ENCODE results near the gene GM2A.
"Not testable (repeated sequence)": the region's sequence is repeated elsewhere in the genome, so short reads cannot be mapped to it uniquely, and the experiment has no call there.

The GM2A gene

DNA sequence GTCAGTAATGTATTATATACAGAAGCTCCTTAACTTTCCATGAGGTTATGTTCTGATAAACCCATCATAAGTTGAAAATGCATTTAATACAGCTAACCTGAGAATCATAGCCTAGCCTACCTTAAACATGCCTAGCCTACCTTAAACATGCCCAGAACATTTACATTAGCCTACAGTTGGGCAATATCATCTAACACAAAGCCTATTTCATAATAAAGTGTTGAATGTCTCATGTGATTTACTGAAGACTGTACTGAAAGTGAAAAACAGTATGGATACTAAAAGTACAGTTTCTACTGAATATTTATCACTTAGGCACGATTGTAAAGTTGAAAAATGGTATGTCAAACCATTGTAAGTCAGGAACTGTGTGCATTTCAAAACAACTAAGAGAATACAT is 1.6 kb downstream of the GM2A start:
- TF ChIP-seq, protein P1, sequence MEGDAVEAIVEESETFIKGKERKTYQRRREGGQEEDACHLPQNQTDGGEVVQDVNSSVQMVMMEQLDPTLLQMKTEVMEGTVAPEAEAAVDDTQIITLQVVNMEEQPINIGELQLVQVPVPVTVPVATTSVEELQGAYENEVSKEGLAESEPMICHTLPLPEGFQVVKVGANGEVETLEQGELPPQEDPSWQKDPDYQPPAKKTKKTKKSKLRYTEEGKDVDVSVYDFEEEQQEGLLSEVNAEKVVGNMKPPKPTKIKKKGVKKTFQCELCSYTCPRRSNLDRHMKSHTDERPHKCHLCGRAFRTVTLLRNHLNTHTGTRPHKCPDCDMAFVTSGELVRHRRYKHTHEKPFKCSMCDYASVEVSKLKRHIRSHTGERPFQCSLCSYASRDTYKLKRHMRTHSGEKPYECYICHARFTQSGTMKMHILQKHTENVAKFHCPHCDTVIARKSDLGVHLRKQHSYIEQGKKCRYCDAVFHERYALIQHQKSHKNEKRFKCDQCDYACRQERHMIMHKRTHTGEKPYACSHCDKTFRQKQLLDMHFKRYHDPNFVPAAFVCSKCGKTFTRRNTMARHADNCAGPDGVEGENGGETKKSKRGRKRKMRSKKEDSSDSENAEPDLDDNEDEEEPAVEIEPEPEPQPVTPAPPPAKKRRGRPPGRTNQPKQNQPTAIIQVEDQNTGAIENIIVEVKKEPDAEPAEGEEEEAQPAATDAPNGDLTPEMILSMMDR (conservative IDR thresholded peaks at IDR 0.05): no peak
- no peak overlapping the region for H3K27ac ChIP-seq

DNA sequence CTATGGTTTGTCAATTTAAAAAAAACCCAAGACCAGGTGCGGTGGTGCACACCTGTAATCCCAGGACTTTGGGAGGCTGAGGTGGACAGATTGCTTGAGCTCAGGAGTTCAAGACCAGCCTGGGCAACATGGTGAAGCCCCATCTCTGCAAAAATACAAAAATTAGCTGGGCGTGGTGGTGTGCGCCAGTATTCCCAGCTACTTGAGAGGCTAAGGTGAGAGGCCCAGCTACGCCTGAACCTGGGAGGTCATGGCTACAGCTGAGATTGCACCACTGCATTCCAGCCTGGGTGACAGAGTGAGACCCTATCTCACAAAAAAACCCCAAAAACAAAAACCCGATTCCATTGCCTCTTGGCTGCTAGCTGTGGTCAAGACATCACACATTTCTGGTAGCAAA is 2.0 kb downstream of the GM2A start:
- H3K27ac ChIP-seq: not testable (repeated sequence)

GRCh38 chr5:151255621-151256286 is 2.8 kb downstream of the GM2A start:
- no peak overlapping the region for H3K27ac ChIP-seq
- TF ChIP-seq, protein P1 (conservative IDR thresholded peaks at IDR 0.05): no peak

GRCh38 chr5:151257731-151258181 is 4.8 kb downstream of the GM2A start:
- TF ChIP-seq, protein P1 (conservative IDR thresholded peaks at IDR 0.05): no peak
- no peak overlapping the region for H3K27ac ChIP-seq

DNA sequence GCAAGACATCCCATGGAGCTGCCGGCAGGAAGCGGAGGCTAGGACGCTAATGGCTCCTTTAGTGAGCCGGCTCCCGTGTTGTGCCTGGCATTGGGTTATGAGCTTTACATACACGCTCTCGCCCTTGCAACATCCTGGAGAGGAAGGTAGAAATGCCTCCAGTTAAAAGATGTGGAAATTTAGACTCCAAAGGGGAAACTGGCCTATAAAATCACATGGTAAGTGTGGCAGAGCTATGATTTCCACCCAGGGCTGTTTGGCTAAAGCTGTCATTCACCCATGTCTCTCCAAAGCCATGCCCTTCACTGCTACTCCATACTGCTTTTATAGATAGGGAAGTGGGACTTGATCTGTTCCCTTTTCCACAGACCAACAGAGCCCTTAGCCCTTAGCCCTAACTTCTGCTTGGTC is 5.2 kb downstream of the GM2A start:
- no peak overlapping the region for H3K27ac ChIP-seq
- TF ChIP-seq, protein P1 (conservative IDR thresholded peaks at IDR 0.05): no peak

DNA sequence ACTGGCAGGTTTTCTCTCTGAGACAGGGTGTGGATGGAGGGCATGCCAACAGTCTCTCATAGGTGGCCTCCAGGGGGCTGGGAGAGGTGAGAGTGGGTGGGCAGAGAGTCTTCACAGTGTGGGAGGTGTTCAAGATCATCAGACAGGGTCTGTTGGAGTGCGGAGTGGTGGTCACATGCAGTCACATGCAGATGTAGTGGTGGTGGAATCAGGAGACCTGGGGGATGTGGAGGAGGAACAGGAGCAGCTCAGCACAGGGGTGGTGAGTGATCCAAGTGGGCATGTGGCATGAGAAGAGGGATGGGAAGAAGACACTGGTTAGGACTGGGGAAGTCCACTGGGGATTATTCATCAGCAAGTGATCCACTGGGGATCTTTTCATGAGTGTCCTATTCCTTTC is 5.8 kb downstream of the GM2A start:
- no peak overlapping the region for H3K27ac ChIP-seq
- TF ChIP-seq, protein P1 (conservative IDR thresholded peaks at IDR 0.05): no peak

- H3K27ac ChIP-seq: no peak overlapping the region
These were observed 6.9 kb downstream of the GM2A start for GRCh38 chr5:151259931-151260330.

GRCh38 chr5:151262532-151262931 is 9.5 kb downstream of the GM2A start:
- no peak overlapping the region for H3K27ac ChIP-seq
- TF ChIP-seq, protein P1 (conservative IDR thresholded peaks at IDR 0.05): no peak

More at GRCh38 chr5:151259931-151260330, 6.9 kb downstream of the GM2A start:
- TF ChIP-seq, protein P1 (conservative IDR thresholded peaks at IDR 0.05): no peak
